ENCODE results near the gene SFN. TPM values are rescaled to one million over a fixed set of nuclear protein-coding genes. Genes with fewer than 3 reads are reported as not detected.

Gene SFN
- polyA plus RNA-seq, 4 donors, result 3.3 to 137 (median 97.8) TPM

DNA sequence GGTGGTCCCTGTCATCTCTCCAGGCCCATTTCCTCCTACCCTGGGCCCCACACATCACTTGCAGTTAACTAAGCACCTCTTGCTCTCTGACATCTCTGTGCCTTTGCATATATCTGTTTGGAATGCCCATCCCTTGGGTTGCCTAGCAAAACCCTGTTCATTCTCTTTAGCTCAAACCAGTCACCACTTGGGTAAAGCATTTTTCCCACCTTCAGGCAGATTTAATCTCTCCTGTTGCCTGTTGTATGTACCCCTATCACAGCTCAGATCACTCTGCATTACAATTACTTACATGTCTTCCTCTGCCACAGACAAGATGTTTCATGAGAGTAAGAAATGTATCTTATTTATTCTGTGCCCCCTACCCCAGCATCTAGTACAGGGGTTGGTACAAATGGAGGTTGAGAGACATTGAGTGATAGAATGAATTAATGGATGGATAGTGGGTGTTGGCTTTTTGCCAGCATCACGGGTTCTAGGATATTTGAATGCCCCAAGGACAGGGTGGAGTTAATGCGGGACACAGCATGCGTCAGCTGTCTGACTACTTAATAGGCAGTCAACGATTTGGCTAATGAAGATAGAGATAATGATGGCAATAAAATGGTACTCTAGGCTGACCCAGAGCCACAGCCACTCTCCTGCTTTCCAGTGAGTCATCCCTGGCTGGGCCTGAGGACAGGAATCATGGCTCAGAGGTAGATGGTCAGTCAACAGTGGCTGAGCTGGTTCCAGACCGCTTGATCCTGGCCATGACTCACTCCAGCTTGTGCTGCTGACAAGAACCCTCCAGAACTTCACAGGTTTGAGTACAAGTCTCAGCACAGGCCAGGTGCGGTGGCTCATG lies 44.3 kb downstream of the SFN start:
- H3K4me3 ChIP-seq (ENCODE audit: low read depth in 1 of 3, low read length in 3 of 3), result no peak overlapping the region
- no peaks in the 10 kb centered on the region for H3K27me3 ChIP-seq (ENCODE audit: control insufficient read depth in 3 of 3, insufficient read depth in 3 of 3, low read length in 3 of 3)
- DNase-seq (peak; percentile 72 to 97), FAIRE-seq (no peak)
- 17 to 54% (median 32%) methylated on average over 6 of the region's 6 CpGs for WGBS, 3 donors
- H3K36me3 ChIP-seq (ENCODE audit: control insufficient read depth in 3 of 3, insufficient read depth in 2 of 3, low read depth in 1 of 3, low read length in 3 of 3), result peaks cover 0 to 35% (median 3%) of the 10 kb centered on the region in 3 donors
- H3K27ac ChIP-seq (ENCODE audit: low read depth in 1 of 3, low read length in 2 of 3), result peak overlapping the region in 2 of 3 donors; percentile 63 to 77
- H3K9me3 ChIP-seq (ENCODE audit: control insufficient read depth in 2 of 2, insufficient read depth in 1 of 2, low read depth in 1 of 2, low read length in 1 of 2), result no peaks in the 10 kb centered on the region
- peaks cover 0 to 41% (median under 1%) of the 10 kb centered on the region in 3 donors for H3K4me1 ChIP-seq (ENCODE audit: control insufficient read depth in 3 of 3, insufficient read depth in 2 of 3, low read depth in 1 of 3, low read length in 2 of 3)

DNA sequence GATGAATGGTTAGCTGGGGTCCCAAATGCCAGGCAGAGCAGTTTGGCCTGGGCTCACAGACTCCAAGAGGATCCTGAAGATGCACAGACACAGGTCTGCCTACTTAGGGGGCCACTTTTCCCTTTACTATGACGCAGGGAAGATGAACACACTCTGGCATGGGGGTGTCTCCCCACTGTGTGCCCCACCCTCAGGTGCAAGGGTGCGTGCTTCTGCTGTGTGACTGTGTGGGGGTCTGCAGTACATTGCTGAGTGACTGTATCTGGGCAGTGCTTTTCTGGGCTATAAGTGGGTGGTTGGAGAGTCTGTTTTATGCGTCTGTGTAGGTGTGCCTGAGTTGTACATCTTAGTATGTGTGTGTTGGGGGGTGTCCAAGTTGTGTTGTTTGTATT lies 47.0 kb downstream of the SFN start:
- no peak for DNase-seq
- 47 to 68% (median 56%) methylated on average over 3 of the region's 3 CpGs for WGBS, 3 donors
- H3K27ac ChIP-seq (ENCODE audit: low read depth in 1 of 3, low read length in 2 of 3), result peak overlapping the region in 2 of 3 donors; percentile 60 to 96

DNA sequence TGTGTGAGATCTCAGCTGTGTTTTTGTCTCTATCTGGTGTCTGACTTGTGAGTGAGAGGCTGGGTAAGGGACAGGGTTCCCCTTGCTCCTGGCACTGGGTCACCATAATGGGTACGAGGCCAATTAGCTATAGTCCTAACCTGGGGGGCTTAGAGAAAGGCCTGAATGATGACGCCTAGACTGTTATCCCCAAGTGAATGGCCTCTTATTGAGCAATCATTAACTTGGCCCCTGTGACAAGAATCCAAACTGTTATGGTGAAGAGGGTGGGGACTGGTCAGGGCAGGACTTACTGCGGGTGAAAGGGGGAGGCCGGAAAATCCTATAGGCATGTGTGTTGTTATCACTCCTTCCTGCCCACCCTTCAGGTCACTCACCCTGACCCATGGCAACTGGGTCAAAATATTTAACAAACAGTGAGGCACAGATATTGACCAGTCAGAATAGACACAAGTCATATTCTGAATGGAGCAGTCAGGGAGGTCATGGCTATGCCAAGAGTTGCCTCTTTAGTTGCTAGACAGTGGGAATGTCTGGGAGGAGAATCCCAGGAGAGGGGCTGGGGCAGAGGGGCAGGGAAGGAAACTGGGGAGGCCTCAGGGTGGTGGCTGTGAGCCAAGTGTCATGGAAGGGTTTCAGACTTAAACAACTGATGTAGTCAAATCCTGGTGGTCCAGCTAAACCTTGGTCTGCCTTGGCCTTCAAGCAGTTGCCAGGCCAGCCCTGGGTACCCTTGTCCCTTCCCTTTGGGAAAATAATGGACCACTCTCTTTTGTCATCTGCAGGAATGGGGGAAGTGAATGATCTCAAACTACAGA lies 47.6 kb downstream of the SFN start:
- peaks cover 0 to 44% (median 0%) of the 10 kb centered on the region in 3 donors for H3K4me1 ChIP-seq (ENCODE audit: control insufficient read depth in 3 of 3, insufficient read depth in 2 of 3, low read depth in 1 of 3, low read length in 2 of 3)
- no peak for FAIRE-seq

More for the DNA sequence above, 47.0 kb downstream of the SFN start:
- Histone ChIP-seq H3K36me3 (ENCODE audit: control insufficient read depth in 3 of 3, insufficient read depth in 2 of 3, low read depth in 1 of 3, low read length in 3 of 3) (peaks cover 0 to 41% (median 3%) of the 10 kb centered on the region in 3 donors), H3K27me3 (ENCODE audit: control insufficient read depth in 3 of 3, insufficient read depth in 3 of 3, low read length in 3 of 3) (no peaks in the 10 kb centered on the region), H3K4me3 (ENCODE audit: low read depth in 1 of 3, low read length in 3 of 3) (no peak overlapping the region), H3K9me3 (ENCODE audit: control insufficient read depth in 2 of 2, insufficient read depth in 1 of 2, low read depth in 1 of 2, low read length in 1 of 2) (no peaks in the 10 kb centered on the region), H3K4me1 (ENCODE audit: control insufficient read depth in 3 of 3, insufficient read depth in 2 of 3, low read depth in 1 of 3, low read length in 2 of 3) (peaks cover 0 to 41% (median 0%) of the 10 kb centered on the region in 3 donors)
- FAIRE-seq, result no peak

DNA sequence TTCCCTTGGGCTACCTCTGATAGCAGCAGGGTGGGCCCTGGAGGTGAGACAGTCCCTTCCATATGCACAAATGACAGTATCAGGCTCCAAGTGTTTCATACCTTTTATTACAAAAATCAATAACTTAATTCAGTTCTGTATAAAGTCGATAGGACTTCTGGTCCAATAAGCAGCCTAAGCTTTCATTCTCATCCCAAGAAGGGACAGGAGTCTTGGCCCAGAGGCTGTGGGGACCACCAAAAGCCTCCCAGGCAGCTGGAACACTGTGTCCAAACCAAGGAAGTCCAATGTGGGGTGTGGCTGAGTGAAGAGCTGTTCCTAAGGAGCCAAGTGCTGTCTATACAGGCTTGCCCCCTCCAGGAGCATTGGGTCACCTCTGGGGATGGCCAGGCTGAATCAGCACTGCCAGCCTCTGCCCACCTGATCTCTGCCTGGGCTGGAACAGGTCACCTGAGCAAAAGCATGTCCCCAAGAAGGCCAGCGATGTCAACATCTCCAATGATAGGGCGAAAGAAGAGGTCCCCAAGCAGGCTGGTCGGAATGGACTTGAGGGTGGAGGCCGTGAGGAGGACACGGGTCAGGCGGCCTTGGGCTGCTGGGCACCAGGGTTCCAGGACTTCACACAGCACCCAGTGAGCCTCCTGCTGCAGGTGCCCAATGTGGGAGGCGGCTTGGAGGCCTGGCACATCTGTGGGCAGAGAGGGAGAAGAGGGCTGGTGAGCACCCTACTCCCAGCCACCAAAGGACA lies 48.6 kb downstream of the SFN start:
- peaks cover 0 to 41% (median 3%) of the 10 kb centered on the region in 3 donors for H3K36me3 ChIP-seq (ENCODE audit: control insufficient read depth in 3 of 3, insufficient read depth in 2 of 3, low read depth in 1 of 3, low read length in 3 of 3)
- DNase-seq, result peak in 1 of 2 donors; percentile 41
- no peaks in the 10 kb centered on the region for H3K27me3 ChIP-seq (ENCODE audit: control insufficient read depth in 3 of 3, insufficient read depth in 3 of 3, low read length in 3 of 3)
- peak overlapping the region in 2 of 3 donors; percentile 75 to 84 for H3K4me3 ChIP-seq (ENCODE audit: low read depth in 1 of 3, low read length in 3 of 3)
- peak overlapping the region; percentile 27 to 100 (median 96) for H3K27ac ChIP-seq (ENCODE audit: low read depth in 1 of 3, low read length in 2 of 3)
- H3K9me3 ChIP-seq (ENCODE audit: control insufficient read depth in 2 of 2, insufficient read depth in 1 of 2, low read depth in 1 of 2, low read length in 1 of 2), result no peaks in the 10 kb centered on the region
- 29 to 71% (median 31%) methylated on average over 7 to 8 of the region's 8 CpGs for WGBS, 3 donors
- peaks cover 0 to 45% (median 0%) of the 10 kb centered on the region in 3 donors for H3K4me1 ChIP-seq (ENCODE audit: control insufficient read depth in 3 of 3, insufficient read depth in 2 of 3, low read depth in 1 of 3, low read length in 2 of 3)
- no peak for FAIRE-seq

More for the DNA sequence above, 47.6 kb downstream of the SFN start:
- H3K9me3 ChIP-seq (ENCODE audit: control insufficient read depth in 2 of 2, insufficient read depth in 1 of 2, low read depth in 1 of 2, low read length in 1 of 2), result no peaks in the 10 kb centered on the region
- H3K27me3 ChIP-seq (ENCODE audit: control insufficient read depth in 3 of 3, insufficient read depth in 3 of 3, low read length in 3 of 3), result no peaks in the 10 kb centered on the region
- WGBS, 3 donors, result 19 to 54% (median 30%) methylated on average over 4 of the region's 4 CpGs
- peaks cover 0 to 41% (median 3%) of the 10 kb centered on the region in 3 donors for H3K36me3 ChIP-seq (ENCODE audit: control insufficient read depth in 3 of 3, insufficient read depth in 2 of 3, low read depth in 1 of 3, low read length in 3 of 3)
- H3K4me3 ChIP-seq (ENCODE audit: low read depth in 1 of 3, low read length in 3 of 3), result peak overlapping the region in 2 of 3 donors; percentile 75 to 84
- peak; percentile 71 to 77 for DNase-seq
- H3K27ac ChIP-seq (ENCODE audit: low read depth in 1 of 3, low read length in 2 of 3), result peak overlapping the region in 2 of 3 donors; percentile 96 to 100

- DNase-seq, result no peak
- FAIRE-seq, result no peak
- Histone ChIP-seq H3K27me3 (ENCODE audit: control insufficient read depth in 3 of 3, insufficient read depth in 3 of 3, low read length in 3 of 3) (no peaks in the 10 kb centered on the region), H3K9me3 (ENCODE audit: control insufficient read depth in 2 of 2, insufficient read depth in 1 of 2, low read depth in 1 of 2, low read length in 1 of 2) (no peaks in the 10 kb centered on the region), H3K4me1 (ENCODE audit: control insufficient read depth in 3 of 3, insufficient read depth in 2 of 3, low read depth in 1 of 3, low read length in 2 of 3) (peaks cover 0 to 41% (median 0%) of the 10 kb centered on the region in 3 donors), H3K36me3 (ENCODE audit: control insufficient read depth in 3 of 3, insufficient read depth in 2 of 3, low read depth in 1 of 3, low read length in 3 of 3) (peaks cover 0 to 41% (median 3%) of the 10 kb centered on the region in 3 donors), H3K27ac (ENCODE audit: low read depth in 1 of 3, low read length in 2 of 3) (peak overlapping the region; percentile 27 to 100 (median 96)), H3K4me3 (ENCODE audit: low read depth in 1 of 3, low read length in 3 of 3) (peak overlapping the region in 2 of 3 donors; percentile 75 to 84)
- WGBS, 3 donors, result 25 to 41% (median 26%) methylated on average over 2 of the region's 2 CpGs
Observed at GRCh38 chr1:26912147-26912490, 49.2 kb downstream of the SFN start.

- Histone ChIP-seq H3K36me3 (ENCODE audit: control insufficient read depth in 3 of 3, insufficient read depth in 2 of 3, low read depth in 1 of 3, low read length in 3 of 3) (peaks cover 0 to 40% (median 3%) of the 10 kb centered on the region in 3 donors), H3K4me1 (ENCODE audit: control insufficient read depth in 3 of 3, insufficient read depth in 2 of 3, low read depth in 1 of 3, low read length in 2 of 3) (peaks cover 0 to 39% (median 0%) of the 10 kb centered on the region in 3 donors), H3K27ac (ENCODE audit: low read depth in 1 of 3, low read length in 2 of 3) (peak overlapping the region; percentile 89 to 100 (median 96)), H3K9me3 (ENCODE audit: control insufficient read depth in 2 of 2, insufficient read depth in 1 of 2, low read depth in 1 of 2, low read length in 1 of 2) (no peaks in the 10 kb centered on the region), H3K27me3 (ENCODE audit: control insufficient read depth in 3 of 3, insufficient read depth in 3 of 3, low read length in 3 of 3) (no peaks in the 10 kb centered on the region), H3K4me3 (ENCODE audit: low read depth in 1 of 3, low read length in 3 of 3) (peak overlapping the region in 2 of 3 donors; percentile 75 to 84)
- WGBS, 3 donors, result 9 to 56% (median 29%) methylated on average over 5 of the region's 5 CpGs
- FAIRE-seq (no peak), DNase-seq (no peak)
Observed at GRCh38 chr1:26913389-26913753, 50.4 kb downstream of the SFN start.
